Measurements from ENCODE around the gene USP37. TPM values are rescaled to one million over a fixed set of nuclear protein-coding genes. Genes with fewer than 3 reads are reported as not detected.

The USP37 gene
- total and polyA plus RNA-seq, 2 of the 4 experiments (the other 2 are of a cell fraction): 1.6 to 6.5 TPM

GRCh38 chr2:218578272-218578877, 10.2 kb upstream of the USP37 start:
- no peak overlapping the region for H3K14ac ChIP-seq (replicated peaks; ENCODE audit: low read depth, low read length)
- ATAC-seq (ENCODE audit: low read depth): no peak
- no peak for TF ChIP-seq RAD21 (IDR thresholded peaks at IDR 0.05; ENCODE audit: low read length)
- TF ChIP-seq NFE2L2 (IDR thresholded peaks at IDR 0.05; ENCODE audit: low read depth, low read length): no peak
- TF ChIP-seq MAFK (IDR thresholded peaks at IDR 0.05; ENCODE audit: low read depth, low read length): no peak
- no peak for TF ChIP-seq BHLHE40 (IDR thresholded peaks at IDR 0.05; ENCODE audit: low read depth, low read length)
- TF ChIP-seq FOS (IDR thresholded peaks at IDR 0.05; ENCODE audit: low read depth, low read length): no peak
- TF ChIP-seq RCOR1 (IDR thresholded peaks at IDR 0.05; ENCODE audit: insufficient replicate concordance, low read length): no peak
- no peak for TF ChIP-seq CEBPB (IDR thresholded peaks at IDR 0.05; ENCODE audit: low read depth, low read length)
- no peak for TF ChIP-seq POLR2A (IDR thresholded peaks at IDR 0.05; ENCODE audit: low read depth, low read length)
- TF ChIP-seq USF2 (IDR thresholded peaks at IDR 0.05; ENCODE audit: low read depth, low read length): no peak
- no peak for TF ChIP-seq CHD1 (IDR thresholded peaks at IDR 0.05; ENCODE audit: low read depth, low read length)
- no peak for TF ChIP-seq CTCF (conservative IDR thresholded peaks at IDR 0.05; ENCODE audit: low read depth, low read length)
- no peak for TF ChIP-seq SMC3 (IDR thresholded peaks at IDR 0.05; ENCODE audit: low read depth, low read length)
- TF ChIP-seq RFX5 (IDR thresholded peaks at IDR 0.05; ENCODE audit: low read depth, low read length): no peak
- TF ChIP-seq ELK1 (IDR thresholded peaks at IDR 0.05; ENCODE audit: borderline replicate concordance, low read depth, low read length): no peak
- TF ChIP-seq MAZ (IDR thresholded peaks at IDR 0.05; ENCODE audit: borderline replicate concordance, low read depth, low read length): no peak

More at GRCh38 chr2:218578272-218578877, 10.2 kb upstream of the USP37 start:
- Histone ChIP-seq H2AFZ (replicated peaks; ENCODE audit: low read length, poor library complexity) (no peak overlapping the region), H2BK5ac (ENCODE audit: low read depth, low read length, poor library complexity, severe bottlenecking) (no peak overlapping the region), H3K4ac (ENCODE audit: low read depth, low read length) (no peak overlapping the region), H4K8ac (ENCODE audit: low read depth in 2 of 2, low read length in 2 of 2) (no peak overlapping the region), H4K20me1 (ENCODE audit: insufficient read depth, low read length) (peaks cover 12% of the 10 kb centered on the region), H3K9me3 (ENCODE audit: control insufficient read depth, insufficient read depth, low read length) (no peaks in the 10 kb centered on the region), H4K5ac (ENCODE audit: low read depth, low read length) (no peak overlapping the region), H3K27ac (ENCODE audit: insufficient read depth, low read length) (no peak overlapping the region), H3K23ac (ENCODE audit: low read depth, low read length) (no peak overlapping the region; the same call in 1 of the 2 replicates), H2BK120ac (ENCODE audit: low read depth, low read length) (no peak overlapping the region), H2BK20ac (ENCODE audit: low read depth, low read length) (no peak overlapping the region), H3K4me2 (ENCODE audit: low read depth, low read length) (no peak overlapping the region), H2BK15ac (ENCODE audit: low read depth, low read length) (no peak overlapping the region), H2AK9ac (replicated peaks; ENCODE audit: low read depth, low read length, poor library complexity) (no peak overlapping the region), H4K91ac (ENCODE audit: insufficient read depth, low read depth, low read length) (no peak overlapping the region), H3K4me3 (ENCODE audit: insufficient read depth, low read depth, low read length) (no peak overlapping the region), H3K9me1 (ENCODE audit: insufficient read depth, low read length) (peaks cover 10% of the 10 kb centered on the region), H3K4me1 (ENCODE audit: control insufficient read depth, insufficient read depth, low read length) (peaks cover 2% of the 10 kb centered on the region; the same call in 1 of the 2 replicates), H3K18ac (ENCODE audit: low read depth, low read length) (no peak overlapping the region), H2AK5ac (ENCODE audit: low read depth, low read length) (no peak overlapping the region), H3K79me1 (ENCODE audit: low read depth in 1 of 2, low read length in 2 of 2) (peaks cover 25 to 60% of the 10 kb centered on the region in 2 experiments), H3K36me3 (ENCODE audit: control insufficient read depth, insufficient read depth, low read length) (peaks cover 13% of the 10 kb centered on the region), H3K56ac (ENCODE audit: extremely low read depth, insufficient read depth, low read length) (no peak overlapping the region), H3K9ac (ENCODE audit: low read depth, low read length) (no peak overlapping the region), H3K27me3 (ENCODE audit: control insufficient read depth, insufficient read depth, low read length) (no peaks in the 10 kb centered on the region)
- in situ Hi-C loops (cut with MboI; ENCODE audit: low sequenced_read_pairs): no loop called here
- no TSS peak for BruUV-seq (replicated peaks)
- ChIA-PET CTCF (interaction anchor here (1.0 kb wide), 1 partner anchor 14 kb away, joined by 3 read pairs; no protein-coding TSS in a partner anchor), POLR2A (ENCODE audit: unreplicated experiment) (no interaction called here)
- no peak for DNase-seq
- no CpG with 5 or more reads among the region's 3 CpGs for WGBS, 2 experiments (ENCODE audit: extremely low coverage in 2 of 2, insufficient read length in 1 of 2)
- dilution Hi-C loops (cut with HindIII; ENCODE audit: low sequenced_read_pairs, unreplicated experiment): no loop called here
- intact Hi-C loops (cut with micrococcal nuclease): no loop called here

All from IMR-90 (cell line).